Osteoblast (primary cell): Measurements from ENCODE around the gene FXYD7. TPM values are rescaled to one million over a fixed set of nuclear protein-coding genes. Genes with fewer than 3 reads are reported as not detected.
A peak's percentile ranks its signal among the peaks of the same experiment; 100 is the strongest.

ENCODE experiments used
- DNase-seq: peaks from one replicate; pipeline ENCODE4 v3.0.0; 2011; ENCODE audit warnings: low spot score, mixed read lengths; ENCODE audit not compliant: insufficient read length; ENCODE audit errors: missing footprints
- H2AFZ ChIP-seq: 2 replicates; pipeline ENCODE4 v1.6.0; 2011; ENCODE audit warnings: mild to moderate bottlenecking, low read length
- H3K27ac ChIP-seq: 2 replicates; pipeline ENCODE4 v1.5.1; 2011; ENCODE audit warnings: mild to moderate bottlenecking, low read depth, low read length, moderate library complexity
- H3K27me3 ChIP-seq: 2 replicates; pipeline ENCODE4 v1.6.0; 2012; ENCODE audit warnings: mild to moderate bottlenecking, control low read depth, inconsistent platforms, low read length, moderate library complexity; ENCODE audit not compliant: insufficient read depth
- H3K36me3 ChIP-seq: 2 replicates; pipeline ENCODE4 v1.5.1; 2011; ENCODE audit warnings: mild to moderate bottlenecking, low read length, control low read depth, moderate library complexity; ENCODE audit not compliant: insufficient read depth
- H3K4me1 ChIP-seq: 2 replicates; pipeline ENCODE4 v1.5.1; 2011; ENCODE audit warnings: mild to moderate bottlenecking, low read length, control low read depth, moderate library complexity; ENCODE audit not compliant: insufficient read depth
- H3K4me2 ChIP-seq: 2 replicates; pipeline ENCODE4 v1.6.0; 2011; ENCODE audit warnings: mild to moderate bottlenecking, low read length; ENCODE audit not compliant: insufficient read depth
- H3K4me3 ChIP-seq: fragments of 200-600 bp; sonication (generic); 3 replicates; pipeline ENCODE4 v1.5.1; 2012; ENCODE audit warnings: mild to moderate bottlenecking, low read length, inconsistent platforms; ENCODE audit not compliant: insufficient read depth
- H3K79me2 ChIP-seq: 2 replicates; pipeline ENCODE4 v1.6.0; 2012; ENCODE audit warnings: mild to moderate bottlenecking, low read length, control low read depth, inconsistent platforms; ENCODE audit not compliant: insufficient read depth
- H3K9me3 ChIP-seq: 2 replicates; pipeline ENCODE4 v1.5.1; 2011; ENCODE audit warnings: low read depth, low read length, control low read depth
- H4K20me1 ChIP-seq: 2 replicates; pipeline ENCODE4 v1.6.0; 2012; ENCODE audit warnings: mild to moderate bottlenecking, low read length, control low read depth; ENCODE audit not compliant: insufficient read depth
- total RNA-seq: library from RNA; depleted of rRNA; stranded (reverse); fragments of >200 nt; gene quantifications from 2 replicates; pipeline ENCODE4 v1.2.3, GENCODE V29; 2012
- TF ChIP-seq, protein P1 (sequence below): IDR thresholded peaks from 2 replicates; pipeline ENCODE4 v1.5.1; 2011; ENCODE audit warnings: mild to moderate bottlenecking, low read depth, low read length, moderate library complexity; ENCODE audit errors: extremely low read depth

The FXYD7 gene
- total RNA-seq, 1 donor, result not detected

DNA sequence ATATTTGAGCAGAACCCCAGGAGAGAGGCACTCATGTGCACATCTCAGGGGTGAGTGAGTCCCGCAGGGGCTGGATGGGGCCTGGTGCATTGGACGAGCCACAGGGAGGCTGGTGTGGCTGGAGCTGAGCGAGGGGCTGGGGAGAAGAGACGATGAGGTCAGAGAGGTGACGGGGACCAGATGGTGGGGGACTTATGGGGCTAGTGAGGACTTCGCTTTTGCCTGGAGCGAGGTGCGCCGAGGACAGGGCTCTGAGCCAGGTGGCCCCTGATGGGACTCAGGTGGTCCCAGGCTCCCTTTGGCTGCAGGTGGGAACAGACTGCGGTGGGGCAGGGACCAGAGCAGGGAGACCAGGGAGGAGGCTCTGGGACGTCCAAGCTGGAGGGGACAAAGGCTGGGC lies 34.3 kb upstream of the FXYD7 start:
- H3K9me3 ChIP-seq, result no peaks in the 10 kb centered on the region
- H3K4me1 ChIP-seq, result peaks cover 2% of the 10 kb centered on the region
- no peaks in the 10 kb centered on the region for H3K79me2 ChIP-seq
- H3K4me2 ChIP-seq, result no peak overlapping the region
- H3K27ac ChIP-seq, result no peak overlapping the region
- no peaks in the 10 kb centered on the region for H4K20me1 ChIP-seq
- no peak overlapping the region for H3K4me3 ChIP-seq
- H3K36me3 ChIP-seq, result no peaks in the 10 kb centered on the region
- no peaks in the 10 kb centered on the region for H3K27me3 ChIP-seq
- TF ChIP-seq, protein P1, sequence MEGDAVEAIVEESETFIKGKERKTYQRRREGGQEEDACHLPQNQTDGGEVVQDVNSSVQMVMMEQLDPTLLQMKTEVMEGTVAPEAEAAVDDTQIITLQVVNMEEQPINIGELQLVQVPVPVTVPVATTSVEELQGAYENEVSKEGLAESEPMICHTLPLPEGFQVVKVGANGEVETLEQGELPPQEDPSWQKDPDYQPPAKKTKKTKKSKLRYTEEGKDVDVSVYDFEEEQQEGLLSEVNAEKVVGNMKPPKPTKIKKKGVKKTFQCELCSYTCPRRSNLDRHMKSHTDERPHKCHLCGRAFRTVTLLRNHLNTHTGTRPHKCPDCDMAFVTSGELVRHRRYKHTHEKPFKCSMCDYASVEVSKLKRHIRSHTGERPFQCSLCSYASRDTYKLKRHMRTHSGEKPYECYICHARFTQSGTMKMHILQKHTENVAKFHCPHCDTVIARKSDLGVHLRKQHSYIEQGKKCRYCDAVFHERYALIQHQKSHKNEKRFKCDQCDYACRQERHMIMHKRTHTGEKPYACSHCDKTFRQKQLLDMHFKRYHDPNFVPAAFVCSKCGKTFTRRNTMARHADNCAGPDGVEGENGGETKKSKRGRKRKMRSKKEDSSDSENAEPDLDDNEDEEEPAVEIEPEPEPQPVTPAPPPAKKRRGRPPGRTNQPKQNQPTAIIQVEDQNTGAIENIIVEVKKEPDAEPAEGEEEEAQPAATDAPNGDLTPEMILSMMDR, result no peak
- H2AFZ ChIP-seq, result no peak overlapping the region
- DNase-seq, result peak; percentile 47

GRCh38 chr19:35109395-35110112 lies 33.5 kb upstream of the FXYD7 start:
- Histone ChIP-seq H3K27me3 (no peaks in the 10 kb centered on the region), H3K4me3 (no peak overlapping the region), H3K4me1 (peaks cover 2% of the 10 kb centered on the region), H3K27ac (no peak overlapping the region), H3K4me2 (no peak overlapping the region), H3K9me3 (no peaks in the 10 kb centered on the region), H2AFZ (no peak overlapping the region), H3K79me2 (no peaks in the 10 kb centered on the region), H3K36me3 (no peaks in the 10 kb centered on the region), H4K20me1 (no peaks in the 10 kb centered on the region)
- no peak for DNase-seq
- TF ChIP-seq, protein P1, result no peak

DNA sequence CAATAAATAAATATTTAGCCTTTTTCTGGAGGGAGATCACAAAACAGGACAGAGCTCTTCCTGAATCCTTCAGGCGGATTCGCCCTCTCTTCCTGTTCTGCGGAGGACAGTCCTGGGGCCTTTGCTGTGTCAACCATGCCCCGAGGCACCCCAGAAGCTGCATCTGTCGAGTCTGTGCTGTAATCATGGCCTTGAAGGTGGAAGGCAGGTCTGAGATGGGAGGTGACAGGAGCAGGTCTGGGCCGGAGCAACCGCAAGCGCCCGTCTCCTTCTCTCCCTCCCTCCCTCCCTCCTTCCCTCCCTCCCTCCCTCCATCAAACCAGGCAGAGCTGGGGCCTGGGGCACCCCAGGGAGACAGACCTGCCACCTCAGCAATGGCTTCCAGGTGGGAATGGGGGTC lies 32.1 kb upstream of the FXYD7 start:
- Histone ChIP-seq H3K4me2 (no peak overlapping the region), H3K4me3 (no peak overlapping the region), H3K27me3 (peaks cover 5% of the 10 kb centered on the region), H3K4me1 (peaks cover 2% of the 10 kb centered on the region), H3K27ac (no peak overlapping the region), H3K36me3 (no peaks in the 10 kb centered on the region), H2AFZ (no peak overlapping the region), H4K20me1 (no peaks in the 10 kb centered on the region), H3K79me2 (no peaks in the 10 kb centered on the region), H3K9me3 (no peaks in the 10 kb centered on the region)
- TF ChIP-seq, protein P1, result no peak
- no peak for DNase-seq

DNA sequence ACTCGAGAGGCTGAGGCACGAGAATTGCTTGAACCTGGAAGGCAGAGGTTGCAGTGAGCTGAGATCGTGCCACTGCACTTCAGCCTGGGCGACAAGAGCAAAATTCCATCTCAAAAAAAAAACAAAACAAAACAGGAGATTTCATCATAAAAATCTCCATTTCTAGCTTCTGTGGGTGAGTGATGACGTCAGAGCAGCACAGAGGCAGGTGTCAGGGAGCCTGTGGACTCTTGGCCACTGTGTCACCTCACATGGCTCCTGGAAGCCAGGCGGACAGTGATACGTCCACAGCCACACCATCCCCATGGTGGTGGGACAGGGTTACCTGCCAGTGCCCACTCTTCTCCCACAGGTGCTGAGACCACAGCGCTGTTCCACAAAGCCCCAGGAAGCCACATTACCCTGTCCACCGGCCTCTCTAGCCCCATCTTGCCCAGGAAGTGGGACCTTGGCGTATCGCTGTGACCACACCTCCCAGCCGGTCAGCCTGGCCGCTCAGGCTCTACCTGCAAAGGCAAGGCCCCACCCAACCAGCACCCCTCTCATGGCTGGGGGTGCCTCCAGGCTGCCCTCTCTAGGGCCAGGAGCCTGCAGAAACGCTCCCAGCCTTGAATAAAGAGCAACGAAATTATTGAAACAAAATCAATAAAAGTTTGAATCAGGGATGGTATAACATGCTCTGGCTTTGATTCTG lies 29.9 kb upstream of the FXYD7 start:
- H3K79me2 ChIP-seq, result no peaks in the 10 kb centered on the region
- no peaks in the 10 kb centered on the region for H3K36me3 ChIP-seq
- DNase-seq, result no peak
- no peak overlapping the region for H2AFZ ChIP-seq
- H3K4me1 ChIP-seq, result no peaks in the 10 kb centered on the region
- H3K9me3 ChIP-seq, result no peaks in the 10 kb centered on the region
- TF ChIP-seq, protein P1, result no peak
- H3K4me2 ChIP-seq, result no peak overlapping the region
- H3K27ac ChIP-seq, result no peak overlapping the region
- no peak overlapping the region for H3K4me3 ChIP-seq
- H4K20me1 ChIP-seq, result no peaks in the 10 kb centered on the region
- H3K27me3 ChIP-seq, result peaks cover 14% of the 10 kb centered on the region
